Right lobe of liver (tissue), 4 donors: Measurements from ENCODE around the gene HBZ.

Experiments used
- CTCF ChIP-seq, 4 donors: fragments of 200-600 bp in 3 of 4; fragments of 450-650 bp in 1 of 4; IDR thresholded peaks; one replicate each; pipeline versions ENCODE4 v1.5.1 to v1.8.0; 2016 to 2022; ENCODE audit warnings: antibody characterized with exemption in 4 of 4, mild to moderate bottlenecking in 2 of 4
- POLR2A ChIP-seq: fragments of 450-650 bp; IDR thresholded peaks from one replicate; pipeline ENCODE4 v1.6.1; 2017; ENCODE audit warnings: antibody characterized with exemption, mild to moderate bottlenecking
- donor health status: DM: no; HTN: no; CAD: no.
- donor health status: DM: no; HTN: no; CAD: no.
- donor health status: DM: no; HTN: yes; CAD: no.

GRCh38 chr16:129075-129474 is 23.4 kb upstream of the HBZ start:
- TF ChIP-seq CTCF (IDR thresholded peaks at IDR 0.05): no peak
- no peak for TF ChIP-seq POLR2A
